Spleen (tissue), 11 donors: ENCODE measurements around the gene ORC4. TPM values are rescaled to one million over a fixed set of nuclear protein-coding genes. Genes with fewer than 3 reads are reported as not detected.
A peak's percentile ranks its signal among the peaks of the same experiment; 100 is the strongest.
"Not testable (repeated sequence)": the region's sequence is repeated elsewhere in the genome, so short reads cannot be mapped to it uniquely, and the experiment has no call there.

Source experiments
- DNase-seq: peaks from one replicate; pipeline ENCODE4 v3.0.0-alpha.2; 2020
- H3K27ac ChIP-seq, 8 donors: fragments of 200-600 bp; sonication (generic) in 7 of 8; 1 replicate in 4 of 8; 2 replicates in 4 of 8; pipeline versions ENCODE4 v1.5.0 to v1.8.0; 2016 to 2021; ENCODE audit warnings: inconsistent platforms in 4 of 8, mild to moderate bottlenecking in 4 of 8, moderate library complexity in 1 of 8
- H3K27me3 ChIP-seq, 7 donors: fragments of 200-600 bp; sonication (generic) in 6 of 7; replicated peaks in 1 of 7; 1 replicate in 4 of 7; 2 replicates in 3 of 7; pipeline versions ENCODE4 v1.5.0 to v1.8.0; 2016 to 2021; ENCODE audit warnings: inconsistent platforms in 3 of 7, mild to moderate bottlenecking in 1 of 7
- H3K36me3 ChIP-seq, 6 donors: fragments of 200-600 bp; sonication (generic) in 5 of 6; 1 replicate in 4 of 6; 2 replicates in 2 of 6; pipeline versions ENCODE4 v1.5.0 to v1.8.0; 2016 to 2021; ENCODE audit warnings: inconsistent platforms in 2 of 6
- H3K4me1 ChIP-seq, 6 donors: fragments of 200-600 bp; sonication (generic) in 5 of 6; 1 replicate in 3 of 6; 2 replicates in 3 of 6; pipeline versions ENCODE4 v1.5.0 to v1.8.0; 2016 to 2021; ENCODE audit warnings: inconsistent platforms in 3 of 6
- H3K4me3 ChIP-seq, 8 donors: fragments of 200-600 bp; sonication (generic) in 7 of 8; 1 replicate in 4 of 8; 2 replicates in 4 of 8; pipeline versions ENCODE4 v1.5.0 to v1.8.0; 2016 to 2021; ENCODE audit warnings: inconsistent platforms in 4 of 8, mild to moderate bottlenecking in 4 of 8, moderate library complexity in 2 of 8
- H3K9me3 ChIP-seq, 8 donors: fragments of 200-600 bp; sonication (generic) in 7 of 8; 1 replicate in 4 of 8; 2 replicates in 4 of 8; pipeline versions ENCODE4 v1.5.0 to v1.8.0; 2016 to 2021; ENCODE audit warnings: inconsistent platforms in 4 of 8
- CTCF ChIP-seq, 11 experiments: fragments of 200-600 bp in 7 of 11; fragments of 450-650 bp in 4 of 11; sonication (generic) in 4 of 11; IDR thresholded peaks in 8 of 11; conservative IDR thresholded peaks in 3 of 11; 1 replicate in 7 of 11; 2 replicates in 4 of 11; pipeline versions ENCODE4 v1.4.0 to v1.8.0; 2016 to 2021; ENCODE audit warnings: antibody characterized with exemption in 11 of 11, inconsistent platforms in 4 of 11, mild to moderate bottlenecking in 1 of 11
- POLR2A ChIP-seq, 3 donors: fragments of 450-650 bp; IDR thresholded peaks; one replicate each; pipeline ENCODE4 v1.5.1; 2017; ENCODE audit warnings: antibody characterized with exemption in 3 of 3, mild to moderate bottlenecking in 1 of 3
- POLR2AphosphoS5 ChIP-seq, 3 donors: sonication (generic); formaldehyde crosslinking; IDR thresholded peaks; one replicate each; pipeline ENCODE4 v1.5.1; 2017; ENCODE audit warnings: antibody characterized with exemption in 3 of 3
- WGBS, 5 donors: extraction: QIAGEN DNeasy Blood & Tissue Kit in 3 of 5; methylation state at CpG; one replicate each; pipeline versions ENCODE4 v1.1.5 to v1.1.7; 2013 to 2018; 5-methylcytosine and 5-hydroxymethylcytosine counted together
- intact Hi-C: fragments of 100-400 bp; cut with DNase I; formaldehyde crosslinking; loops from one replicate; pipeline ENCODE4 v1.15.0; 2023; ENCODE audit warnings: low total_unique reads
- polyA plus RNA-seq, 3 donors: library from polyadenylated mRNA; stranded (reverse); fragments of 200-250 nt; gene quantifications; one replicate each; pipeline ENCODE4 v1.2.1, GENCODE V29; 2013
- total RNA-seq, 7 donors: library from RNA; depleted of rRNA in 3 of 7; stranded (reverse); fragments of >200 nt in 3 of 7; fragmentation: NEBNext Ultra II Directional in 4 of 7; extraction: Animal tissue kit (Norgen Biotek cat#: 25700) in 4 of 7; gene quantifications; one replicate each; pipeline versions ENCODE4 v1.1.0 to v1.2.1, GENCODE V29; 2016 to 2021
- donor health status: healthy with polysubstance abuse.
- donor health status: DM: no; HTN: no; CAD: no; lungs with moderate emphysema.
- donor health status: DM: no; HTN: no; CAD: no.
- donor health status: Bipolar disorder and iron deficiency.
- donor health status: healthy.
- donor health status: DM: no; HTN: no; CAD: no.
- donor health status: DM: yes; HTN: yes; CAD: no.

The ORC4 gene
- total and polyA plus RNA-seq, 10 donors = 7.3 to 72.6 (median 38.2) TPM

GRCh38 chr2:147998203-147998602 is 22.3 kb downstream of the ORC4 start:
- Histone ChIP-seq H3K9me3 (peaks cover 3 to 34% (median 18%) of the 10 kb centered on the region in 8 donors), H3K36me3 (peaks cover 0 to 19% (median 3%) of the 10 kb centered on the region in 6 donors), H3K27ac (no peak overlapping the region), H3K4me3 (no peak overlapping the region), H3K27me3 (no peaks in the 10 kb centered on the region), H3K4me1 (peaks cover 0 to 18% (median 0%) of the 10 kb centered on the region in 6 donors)
- 65 to 91% (median 85%) methylated on average over 4 of the region's 4 CpGs for WGBS, 5 donors
- intact Hi-C loops = no loop called here
- no peak for DNase-seq
- TF ChIP-seq POLR2AphosphoS5 (IDR thresholded peaks at IDR 0.05) = no peak
- no peak for TF ChIP-seq CTCF (IDR thresholded peaks at IDR 0.05 in 8 of 11, conservative IDR thresholded peaks at IDR 0.05 in 3 of 11)
- TF ChIP-seq POLR2A (IDR thresholded peaks at IDR 0.05) = no peak

- H3K9me3 ChIP-seq = peaks cover 0 to 20% (median 9%) of the 10 kb centered on the region in 8 donors
- intact Hi-C loops = no loop called here
- no peak for DNase-seq
- no peak for TF ChIP-seq POLR2AphosphoS5 (IDR thresholded peaks at IDR 0.05)
- TF ChIP-seq POLR2A (IDR thresholded peaks at IDR 0.05) = no peak
- TF ChIP-seq CTCF (IDR thresholded peaks at IDR 0.05 in 8 of 11, conservative IDR thresholded peaks at IDR 0.05 in 3 of 11) = no peak
- no peak overlapping the region for H3K4me3 ChIP-seq
- H3K27ac ChIP-seq = no peak overlapping the region
- peaks cover 0 to 19% (median 3%) of the 10 kb centered on the region in 6 donors for H3K36me3 ChIP-seq
- H3K4me1 ChIP-seq = peaks cover 0 to 26% (median 0%) of the 10 kb centered on the region in 6 donors
- H3K27me3 ChIP-seq = no peaks in the 10 kb centered on the region
Observed at GRCh38 chr2:147996828-147997227, 23.7 kb downstream of the ORC4 start.

DNA sequence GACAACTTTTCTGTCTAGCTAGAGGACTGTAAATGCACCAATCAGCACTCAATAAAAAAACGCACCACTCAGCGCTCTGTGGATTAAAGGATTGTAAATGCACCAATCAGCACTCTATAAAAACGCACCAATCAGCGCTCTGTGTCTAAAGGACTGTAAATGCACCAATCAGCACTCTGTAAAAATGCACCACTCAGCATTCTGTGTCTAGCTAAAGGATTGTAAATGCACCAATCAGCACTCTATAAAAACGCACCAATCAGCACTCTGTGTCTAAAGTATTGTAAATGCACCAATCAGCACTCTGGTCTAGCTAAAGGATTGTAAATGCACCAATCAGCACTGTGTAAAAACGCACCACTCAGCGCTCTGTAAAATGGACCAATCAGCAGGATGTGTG is 25.6 kb downstream of the ORC4 start:
- not testable (repeated sequence) for H3K27ac ChIP-seq, H3K27me3 ChIP-seq, H3K4me3 ChIP-seq, DNase-seq
- Histone ChIP-seq H3K9me3 (peaks cover 0 to 20% (median 9%) of the 10 kb centered on the region in 8 donors), H3K36me3 (peaks cover 0 to 19% (median 3%) of the 10 kb centered on the region in 6 donors), H3K4me1 (peaks cover 0 to 28% (median 0%) of the 10 kb centered on the region in 6 donors)
- intact Hi-C loops = loop anchor here (5.0 kb wide), 1 partner anchor 512 kb away; no protein-coding TSS in a partner anchor
- WGBS, 5 donors = 97 to 99% (median 98%) methylated on average over 7 of the region's 7 CpGs

DNA sequence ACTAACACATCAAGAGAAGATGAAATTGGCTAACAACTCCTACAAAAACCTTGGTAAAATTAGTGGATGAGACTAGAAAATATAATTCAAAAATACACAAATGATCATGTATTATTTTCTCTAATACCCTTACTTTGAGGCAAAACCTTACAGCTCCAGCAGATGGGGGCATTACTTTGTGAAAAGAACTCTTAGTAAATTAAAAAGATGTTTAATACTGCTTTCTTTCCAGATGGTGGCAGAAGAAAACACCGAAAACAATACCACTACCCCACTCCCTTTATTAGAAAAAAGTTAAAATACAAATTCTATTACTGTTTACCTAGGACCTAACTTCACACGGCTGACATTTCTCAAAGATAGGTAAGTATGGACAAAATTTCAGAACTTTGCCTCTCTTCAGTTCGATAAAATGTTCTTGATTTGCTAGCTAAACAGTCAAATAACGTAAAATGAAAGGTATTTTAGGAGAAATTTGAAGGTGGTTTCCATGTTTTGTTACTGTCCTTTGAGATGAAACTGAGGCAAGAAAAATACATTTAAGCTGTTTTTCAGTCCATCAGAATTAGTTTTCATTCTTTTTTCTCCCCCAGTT is 30.6 kb downstream of the ORC4 start:
- H3K4me3 ChIP-seq = no peak overlapping the region
- WGBS, 5 donors = 51 to 60% (median 54%) methylated on average over 4 of the region's 4 CpGs

More for the DNA sequence above, 30.6 kb downstream of the ORC4 start:
- TF ChIP-seq CTCF (IDR thresholded peaks at IDR 0.05 in 8 of 11, conservative IDR thresholded peaks at IDR 0.05 in 3 of 11) (peak; percentile 26 to 70 (median 50)), POLR2AphosphoS5 (IDR thresholded peaks at IDR 0.05) (no peak)
- Histone ChIP-seq H3K36me3 (peaks cover 0 to 2% (median 0%) of the 10 kb centered on the region in 6 donors), H3K27me3 (no peaks in the 10 kb centered on the region), H3K9me3 (peaks cover 0 to 2% (median under 1%) of the 10 kb centered on the region in 8 donors), H3K27ac (no peak overlapping the region), H3K4me1 (peaks cover 0 to 36% (median 0%) of the 10 kb centered on the region in 6 donors)
- DNase-seq = no peak
- intact Hi-C loops = loop anchor here (5.0 kb wide), 1 partner anchor 517 kb away; no protein-coding TSS in a partner anchor
